GM19468 (cell line): ENCODE results near the gene BRD4.

Source experiments
- ATAC-seq: cut with Tn5 transposase; IDR thresholded peaks from one replicate; pipeline ENCODE4 v1.9.1; 2021; ENCODE audit warnings: mild to moderate bottlenecking, moderate library complexity, moderate number of reproducible peaks; ENCODE audit not compliant: unreplicated experiment; ENCODE audit errors: extremely low read depth

Gene BRD4

DNA sequence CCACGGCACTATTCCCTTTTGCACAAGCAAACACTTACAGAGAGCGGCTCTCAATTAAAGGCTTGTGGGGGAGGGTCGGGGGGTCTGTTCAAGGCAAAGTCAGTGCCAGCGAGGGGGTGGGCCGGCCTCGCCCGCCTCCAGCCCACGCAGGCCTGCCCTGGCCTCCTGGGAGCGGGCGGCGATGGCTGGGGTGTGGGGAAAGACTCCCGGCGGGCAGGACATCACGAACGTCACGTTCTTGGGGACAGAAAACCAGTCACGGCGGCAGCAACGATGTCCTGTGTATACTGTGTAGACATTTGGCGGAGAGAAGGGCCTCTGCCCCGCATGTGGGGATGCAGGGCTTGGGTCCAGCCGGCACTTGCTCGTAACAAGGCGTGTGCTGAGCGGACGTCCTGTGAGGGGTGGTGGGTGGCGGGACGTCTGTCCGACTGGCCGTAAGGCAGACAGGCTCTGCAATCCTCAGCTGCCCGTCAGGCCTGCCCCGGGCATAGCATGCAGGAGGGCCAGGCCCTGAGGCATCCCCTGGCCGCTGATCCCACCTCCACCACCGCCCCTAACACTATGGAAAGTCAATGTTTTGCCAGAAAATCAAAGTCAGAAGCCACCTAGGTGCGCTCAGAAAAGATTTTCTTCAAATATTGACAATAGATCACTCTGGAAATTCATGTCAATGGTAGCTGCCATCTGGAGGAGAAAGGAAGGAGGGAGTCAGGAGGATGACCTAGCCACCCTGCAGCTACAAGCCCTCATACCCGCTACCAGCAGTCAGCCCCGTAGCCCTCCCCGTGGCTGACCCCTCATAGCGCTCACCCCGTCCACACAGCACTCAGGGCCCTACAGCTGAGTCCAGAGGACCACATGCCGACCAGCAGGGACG is 94.3 kb downstream of the BRD4 start:
- ATAC-seq, result no peak

DNA sequence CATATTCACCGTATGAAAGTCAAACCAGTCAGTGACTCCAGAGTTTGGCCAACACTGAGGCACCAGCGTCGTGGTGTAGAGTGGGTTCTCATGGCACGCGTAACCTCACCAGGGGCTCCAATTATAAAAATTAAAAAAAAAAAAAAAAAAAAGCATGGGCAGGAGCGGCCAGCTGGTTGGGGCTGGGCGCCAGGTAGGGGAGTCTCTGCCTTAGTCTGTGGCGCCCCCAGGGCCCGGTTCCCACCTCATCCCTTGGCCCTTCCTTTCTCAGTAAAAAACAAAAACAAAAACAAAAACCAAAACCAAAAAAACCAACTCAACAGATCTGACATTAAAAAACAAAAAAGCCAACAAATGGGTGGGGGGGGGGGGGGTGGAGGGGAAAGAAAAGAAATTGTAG is 95.5 kb downstream of the BRD4 start:
- ATAC-seq, result no peak

DNA sequence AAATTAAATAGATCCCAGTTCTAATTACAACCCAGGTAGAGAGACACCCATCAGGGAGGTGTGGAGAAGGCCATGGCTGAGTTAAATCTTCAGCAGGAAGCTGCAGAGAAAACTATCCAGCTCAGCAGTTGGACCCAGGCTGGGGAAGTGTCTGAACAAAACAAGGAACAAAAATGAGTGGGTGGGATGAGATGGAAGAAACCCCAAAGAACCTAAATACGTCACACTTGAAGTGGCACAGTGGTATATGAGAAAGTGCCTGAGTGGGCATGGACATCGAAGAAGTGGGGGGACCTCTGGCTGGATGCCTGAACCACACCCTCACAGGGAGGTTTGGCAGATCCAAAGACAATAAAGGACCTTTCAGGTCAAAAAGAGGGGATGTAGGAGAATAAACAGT is 96.6 kb downstream of the BRD4 start:
- ATAC-seq, result no peak

DNA sequence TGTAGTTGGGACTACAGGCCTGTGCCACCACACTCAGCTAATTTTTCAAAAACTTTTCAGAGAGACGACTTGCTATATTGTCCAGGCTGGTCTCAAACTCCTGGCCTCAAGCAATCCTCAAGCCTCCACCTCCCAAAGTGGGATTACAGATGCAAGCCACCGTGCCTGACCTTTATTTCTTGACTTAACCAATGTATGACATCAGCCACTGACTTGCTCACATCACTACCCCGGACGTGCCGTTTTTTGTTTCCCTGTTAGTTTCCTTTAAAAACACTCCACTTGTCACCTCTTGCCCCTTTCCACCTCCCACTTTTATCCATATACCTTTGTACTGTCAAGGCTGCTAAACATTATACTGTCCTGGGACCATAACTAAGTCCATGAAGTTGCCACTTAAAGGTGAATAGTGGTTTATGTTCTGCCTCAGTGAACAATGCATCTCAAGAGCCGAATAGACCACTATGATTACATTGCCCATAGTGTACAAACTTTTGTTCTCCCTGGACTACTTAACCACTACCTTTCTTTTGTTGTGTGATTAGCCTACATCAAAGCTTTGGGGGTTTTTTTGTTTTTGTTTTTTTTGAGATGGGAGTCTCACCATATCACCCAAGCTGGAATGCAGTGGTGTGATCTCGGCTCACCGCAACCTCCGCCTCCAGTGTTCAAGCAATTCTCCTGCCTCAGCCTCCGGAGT is 97.8 kb downstream of the BRD4 start:
- ATAC-seq, result no peak

DNA sequence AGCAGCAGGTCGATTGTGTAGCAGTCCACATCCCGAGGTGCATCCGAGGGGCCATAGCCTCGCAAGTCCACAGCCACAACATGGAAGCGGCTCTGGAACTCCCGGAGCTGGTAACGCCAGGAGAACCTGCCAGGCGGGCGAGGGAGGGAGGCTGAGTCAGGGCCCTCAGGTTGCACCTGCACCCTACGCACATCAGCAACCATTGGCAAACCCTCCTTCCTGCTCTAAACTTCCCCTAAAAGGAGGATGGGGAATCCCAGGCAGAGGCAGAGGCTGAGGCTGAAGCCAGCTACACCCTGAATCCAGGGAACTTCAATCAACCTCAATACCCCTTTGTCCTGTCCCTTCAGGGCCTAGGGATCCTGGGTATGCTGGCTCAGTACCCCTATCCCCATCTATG is 101.1 kb downstream of the BRD4 start:
- ATAC-seq, result no peak

DNA sequence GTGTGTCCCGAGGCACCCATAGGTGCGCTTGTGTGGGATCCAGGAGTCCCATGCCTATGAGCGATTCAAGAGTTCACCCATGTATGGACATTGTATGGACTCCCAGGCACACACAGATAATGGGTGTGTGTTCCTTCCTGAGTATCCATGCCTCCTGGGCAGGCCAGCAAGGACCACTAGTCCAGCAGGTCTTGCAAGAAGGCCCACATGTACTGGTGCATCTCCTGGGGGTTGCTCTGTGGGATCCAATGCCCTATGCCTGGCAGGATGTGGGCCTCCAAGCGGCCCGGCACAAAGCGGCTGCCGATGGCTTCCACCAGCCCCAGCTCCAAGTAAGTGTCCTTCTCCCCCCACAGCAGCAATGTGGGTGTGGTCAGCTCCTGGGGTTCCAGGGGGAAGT is 105.1 kb downstream of the BRD4 start:
- ATAC-seq, result no peak

DNA sequence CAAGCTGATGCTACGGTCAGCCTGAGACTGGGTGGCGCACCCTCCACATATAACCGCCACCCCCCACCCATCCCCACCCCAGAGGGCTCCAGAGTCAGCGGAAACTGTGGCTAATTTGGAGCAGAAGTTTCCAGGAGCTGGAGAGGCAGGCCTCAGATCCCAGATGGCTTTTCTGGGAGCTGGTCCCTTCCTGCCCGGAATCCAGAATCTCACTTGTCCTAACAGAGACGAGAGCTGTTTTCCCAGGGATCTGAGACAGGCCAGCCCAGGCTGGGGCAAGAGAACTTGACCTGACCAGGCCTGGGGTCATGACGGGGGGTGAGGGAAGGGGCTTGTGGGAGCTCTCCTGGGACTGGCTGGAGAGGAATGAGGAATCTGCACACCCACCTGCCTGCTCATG is 106.6 kb downstream of the BRD4 start:
- ATAC-seq, result no peak

DNA sequence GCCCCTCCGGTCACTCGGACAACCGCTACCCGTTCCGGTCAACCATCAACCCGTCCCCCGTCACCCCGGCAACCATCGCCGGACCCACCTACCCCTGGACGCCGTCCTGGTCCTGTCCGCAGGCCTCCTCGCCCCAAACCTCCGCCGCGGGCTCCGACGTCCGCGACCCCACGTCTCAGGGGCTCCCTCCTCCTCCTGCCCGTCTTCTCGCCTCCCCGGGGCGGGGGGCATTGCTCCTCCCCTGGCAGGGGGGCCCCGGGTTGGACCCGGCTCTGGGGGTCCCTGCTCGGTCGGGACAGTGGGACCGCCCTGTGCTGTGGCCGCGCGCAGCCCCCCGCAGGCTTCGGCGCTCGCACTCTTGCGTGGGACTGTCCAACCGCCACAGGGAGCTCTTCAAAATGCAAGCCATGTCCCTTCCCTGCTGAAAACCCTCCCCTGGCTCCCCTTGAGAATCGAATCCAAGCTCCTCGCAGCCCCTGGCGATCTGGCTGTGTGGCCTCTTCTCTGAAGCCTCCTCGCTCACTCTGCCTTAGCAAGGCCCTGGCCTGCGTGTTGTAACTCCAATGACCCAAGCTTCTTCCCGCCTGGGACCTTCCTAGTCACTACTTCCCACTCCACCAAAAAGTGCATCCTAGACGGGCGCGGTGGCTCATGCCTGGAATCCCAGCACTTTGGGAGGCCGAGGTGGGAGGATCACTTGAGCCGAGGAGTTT is 108.5 kb downstream of the BRD4 start:
- ATAC-seq, result no peak

DNA sequence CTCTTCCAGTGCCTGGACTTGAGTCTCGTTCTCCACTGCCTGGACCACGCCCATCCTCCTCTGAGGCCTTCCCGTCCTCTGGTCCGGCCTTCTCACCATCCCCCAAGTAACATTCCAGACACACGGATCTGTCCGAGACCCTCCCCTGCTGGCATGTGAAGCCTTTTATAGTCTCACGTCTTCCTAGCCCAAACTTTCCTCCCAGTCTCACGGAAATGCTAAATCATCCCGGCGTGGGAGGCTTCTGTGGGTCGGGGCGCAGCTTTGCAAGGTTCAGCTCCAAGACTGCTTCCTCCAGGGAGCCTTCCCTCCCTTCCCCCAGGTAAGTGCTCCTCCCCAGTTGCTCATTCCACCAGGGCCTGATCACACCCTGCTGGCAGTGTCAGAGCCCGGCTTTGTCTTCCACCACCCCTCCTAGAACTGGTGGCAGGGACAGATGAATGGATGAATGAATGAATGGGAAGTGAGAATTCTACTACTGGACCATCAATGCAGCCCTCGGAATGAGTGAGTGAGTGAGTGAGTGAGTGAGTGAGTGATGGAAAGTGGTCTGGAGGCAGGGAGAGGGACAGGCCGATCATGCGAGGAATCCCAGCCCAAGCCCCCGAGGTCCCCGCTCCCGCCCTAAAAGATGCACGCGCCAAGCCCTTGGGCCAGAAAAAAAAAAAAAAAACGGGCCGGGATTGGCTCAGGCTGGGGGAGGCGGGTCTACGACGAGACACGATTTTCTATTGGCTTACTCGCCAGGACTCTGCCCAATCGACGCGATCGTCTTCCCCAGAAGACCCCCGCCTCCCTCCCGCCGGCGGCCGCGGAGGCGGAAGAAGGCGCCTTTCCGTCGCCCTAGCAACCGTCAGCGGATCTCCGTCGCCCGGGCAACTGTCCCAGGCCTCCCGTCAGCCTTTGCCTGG is 109.3 kb downstream of the BRD4 start:
- peak; percentile 63 for ATAC-seq

DNA sequence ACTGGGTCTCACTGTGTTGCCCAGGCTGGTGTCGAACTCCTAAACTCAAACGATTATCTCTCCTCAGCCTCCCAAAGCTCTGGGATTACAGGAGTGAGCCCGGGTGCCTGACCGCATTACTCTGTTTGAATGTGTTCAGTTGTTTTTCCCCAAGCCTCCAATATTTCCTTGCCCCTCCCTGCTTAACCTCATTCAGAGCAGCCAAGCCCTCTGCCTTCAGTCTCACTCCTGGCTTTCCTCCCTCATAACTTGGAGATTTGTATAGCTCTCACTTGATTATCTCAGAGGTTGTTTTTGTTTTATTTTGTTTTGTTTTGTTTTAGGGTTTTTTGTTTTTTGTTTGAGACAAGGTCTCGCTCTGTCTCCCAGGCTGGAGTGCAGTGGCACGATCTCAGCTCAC is 111.5 kb downstream of the BRD4 start:
- no peak for ATAC-seq

DNA sequence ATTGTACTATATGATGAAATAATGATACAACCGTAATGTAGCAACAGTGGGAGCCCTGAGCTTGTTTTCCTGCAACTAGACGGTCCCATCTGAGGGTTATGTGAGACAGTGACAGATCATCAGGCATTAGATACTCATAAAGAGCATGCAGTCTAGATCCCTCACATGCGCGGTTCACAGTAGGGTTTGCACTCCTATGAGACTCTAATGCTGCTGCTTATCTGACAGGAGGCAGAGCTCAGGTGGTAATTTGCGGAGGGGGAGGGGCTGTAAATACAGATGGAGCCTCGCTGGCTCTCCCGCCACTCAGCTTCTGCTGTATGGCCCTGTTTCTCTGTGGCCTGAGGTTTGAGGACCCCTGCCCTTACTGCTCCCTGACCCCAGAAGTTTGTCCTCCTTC is 113.8 kb downstream of the BRD4 start:
- ATAC-seq, result no peak

DNA sequence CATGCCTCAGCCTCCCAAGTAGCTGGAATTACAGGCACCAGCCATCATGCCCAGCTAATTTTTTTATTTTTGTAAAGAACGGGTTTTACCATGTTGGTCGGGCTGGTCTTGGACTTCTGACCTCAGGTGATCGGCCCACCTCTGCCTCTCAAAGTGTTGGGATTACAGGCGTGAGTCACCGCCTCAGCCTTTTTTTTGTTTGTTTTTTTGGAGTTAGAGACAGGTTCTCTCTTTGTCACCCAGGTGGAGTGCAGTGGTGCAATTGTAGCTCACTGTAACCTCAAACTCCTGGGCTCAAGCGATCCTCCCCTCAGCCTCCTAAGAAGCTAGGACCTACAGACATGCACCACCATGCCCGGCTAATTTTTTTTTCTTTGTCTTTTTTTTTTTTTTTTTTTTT is 116.0 kb downstream of the BRD4 start:
- no peak for ATAC-seq

DNA sequence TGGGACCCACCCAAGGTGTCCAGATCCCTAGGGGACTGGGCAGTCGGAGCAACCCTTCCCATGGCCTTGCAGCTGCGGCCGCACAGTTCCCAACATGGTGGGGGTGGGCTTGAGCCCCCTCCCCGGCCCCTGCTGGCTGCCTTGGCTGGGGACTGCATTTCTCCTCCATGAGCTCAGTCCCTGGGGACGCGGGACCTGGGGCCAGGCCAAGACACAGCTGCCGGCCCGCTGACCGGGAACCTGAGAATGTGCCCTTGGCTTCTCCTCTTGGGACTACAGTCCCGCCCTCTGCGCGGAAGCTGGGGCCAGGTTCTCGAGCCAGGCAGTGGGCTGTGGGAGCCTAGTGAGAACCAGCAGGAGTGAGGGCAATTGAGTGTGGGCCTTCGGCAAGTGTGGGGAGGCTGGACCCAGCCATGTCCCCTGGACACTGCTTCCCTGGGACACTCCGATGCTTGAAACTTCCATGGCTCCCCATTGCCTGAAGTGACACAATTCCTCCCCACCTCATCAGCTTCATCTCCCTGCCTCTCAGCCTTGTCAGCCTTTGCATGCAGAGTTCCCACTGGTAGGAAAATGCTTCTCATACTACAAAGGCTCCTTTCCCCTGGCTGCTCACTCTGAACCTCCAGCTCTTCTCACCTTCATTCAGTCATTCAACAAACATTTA is 118.5 kb downstream of the BRD4 start:
- ATAC-seq, result no peak

DNA sequence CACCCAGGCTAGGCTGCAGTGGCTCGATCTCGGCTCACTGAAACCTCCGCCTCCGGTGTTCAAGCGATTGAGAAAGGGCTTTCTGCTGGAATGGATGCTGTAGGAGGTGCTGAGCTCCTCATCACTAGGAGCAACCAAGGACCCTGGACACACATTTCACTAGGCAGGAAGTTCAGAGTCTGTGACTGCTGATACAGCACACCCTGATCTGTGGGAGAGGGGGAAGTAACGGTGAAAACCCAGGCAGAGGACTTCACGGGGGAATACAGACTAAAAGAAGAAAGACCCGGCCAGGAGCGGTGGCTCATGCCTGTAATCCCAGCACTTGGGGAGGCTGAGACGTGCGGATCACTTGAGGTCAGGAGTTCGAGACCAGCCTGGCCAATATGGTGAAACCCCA is 119.6 kb downstream of the BRD4 start:
- no peak for ATAC-seq

DNA sequence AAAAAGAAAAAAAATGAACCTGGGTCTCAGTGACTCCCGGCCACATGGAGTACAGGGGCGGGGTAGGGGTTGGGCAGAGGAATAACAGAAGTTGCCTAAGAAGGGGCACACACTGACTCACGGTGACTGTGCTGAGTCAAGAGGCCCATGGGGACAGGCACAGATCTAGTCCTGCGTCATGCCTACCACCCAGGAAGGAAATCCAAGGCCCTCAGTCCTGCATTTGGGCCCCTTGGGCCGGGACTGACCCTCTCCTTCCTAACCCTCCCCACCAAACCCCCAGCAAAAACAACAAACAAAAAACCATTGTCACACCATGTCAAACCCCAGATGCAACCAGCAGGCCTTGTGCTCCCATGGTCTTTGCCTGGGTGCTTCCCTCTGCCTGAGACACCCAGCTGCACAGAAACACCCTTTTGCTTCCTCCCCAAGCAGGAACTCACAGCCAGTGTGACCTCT is 122.0 kb downstream of the BRD4 start:
- ATAC-seq, result no peak

DNA sequence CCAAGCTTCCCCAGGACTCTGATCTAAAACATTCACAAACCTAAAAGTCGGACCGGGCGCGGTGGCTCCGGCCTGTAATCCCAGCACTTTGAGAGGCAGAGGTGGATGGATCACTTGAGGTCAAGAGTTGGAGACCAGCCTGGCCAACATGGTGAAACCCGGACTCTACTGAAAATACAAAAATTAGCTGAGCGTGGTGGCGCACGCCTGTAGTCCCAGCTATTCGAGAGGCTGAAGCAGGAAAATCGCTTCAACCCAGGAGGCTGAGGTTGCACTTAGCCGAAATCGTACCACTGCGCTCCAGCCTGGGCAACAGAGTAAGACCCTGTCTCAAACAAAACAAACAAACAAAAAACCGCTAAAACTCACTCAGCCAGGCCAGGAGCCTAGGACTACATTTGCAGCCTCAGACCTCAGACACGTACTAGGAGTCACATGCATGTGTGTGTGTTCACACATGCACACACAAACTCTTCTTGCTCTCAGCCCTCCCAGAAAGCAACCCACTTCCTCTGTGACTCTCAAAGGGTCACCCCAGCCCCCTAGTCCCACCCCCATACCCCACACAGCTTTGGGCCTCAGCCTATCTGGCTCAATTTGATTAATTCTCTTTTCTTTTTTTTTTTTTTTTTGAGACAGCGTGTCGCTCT is 130.8 kb downstream of the BRD4 start:
- no peak for ATAC-seq

DNA sequence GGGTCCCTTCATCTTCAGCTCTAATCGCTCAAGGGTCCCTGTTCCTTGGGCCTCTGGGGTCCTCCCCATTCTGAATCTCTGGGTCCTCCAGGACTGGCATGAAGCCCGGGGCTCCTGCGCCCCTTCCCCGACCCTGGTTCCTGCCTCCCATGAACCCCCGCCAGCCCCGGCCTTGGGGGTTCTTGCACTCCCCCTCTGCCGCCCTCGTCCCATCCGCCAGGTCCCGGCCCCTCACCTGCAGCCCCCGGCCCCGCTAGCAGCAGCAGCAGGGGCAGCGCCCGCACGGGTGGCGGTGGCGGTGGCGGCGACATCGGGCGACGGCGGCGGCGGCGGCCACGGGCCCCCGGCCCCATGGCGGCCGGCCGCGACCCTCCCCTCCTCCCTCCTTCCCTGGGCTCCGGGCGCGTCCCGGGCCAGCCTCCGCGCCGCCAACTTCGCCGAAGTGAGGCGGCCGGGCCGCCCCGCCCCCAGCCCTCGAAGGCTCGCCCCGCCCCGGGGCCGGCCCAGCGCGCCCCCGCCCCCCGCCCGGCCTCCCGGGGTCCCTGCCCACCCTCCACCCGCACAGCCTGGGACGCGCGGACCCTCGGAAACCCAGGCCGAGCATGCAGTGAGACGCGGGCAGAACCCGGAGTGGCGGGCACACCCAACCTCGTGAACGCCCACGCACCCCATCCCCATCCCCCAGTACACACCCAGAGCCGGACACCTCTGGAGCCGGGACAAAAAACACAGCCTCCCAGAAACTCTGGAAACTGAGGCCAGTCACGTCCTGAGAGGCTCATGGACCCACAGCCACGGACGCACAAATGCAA is 131.6 kb downstream of the BRD4 start, which contains the start of gene NOTCH3:
TSS of gene NOTCH3 (minus strand) at position 443 of the 812 bp plus-strand sequence. CDS start at position 353, 90 bp downstream.
- ATAC-seq, result no peak
